COR-L47 (cell line): ENCODE measurements around the gene RAI1.
"Not testable (repeated sequence)": the region's sequence is repeated elsewhere in the genome, so short reads cannot be mapped to it uniquely, and the experiment has no call there.

Experiments
- DNase-seq: peaks from one replicate; lab custom pipeline; 2025; lab: John Stamatoyannopoulos, UW

Gene RAI1

GRCh38 chr17:17804007-17804406, 122.7 kb downstream of the RAI1 start:
- no peak for DNase-seq

DNA sequence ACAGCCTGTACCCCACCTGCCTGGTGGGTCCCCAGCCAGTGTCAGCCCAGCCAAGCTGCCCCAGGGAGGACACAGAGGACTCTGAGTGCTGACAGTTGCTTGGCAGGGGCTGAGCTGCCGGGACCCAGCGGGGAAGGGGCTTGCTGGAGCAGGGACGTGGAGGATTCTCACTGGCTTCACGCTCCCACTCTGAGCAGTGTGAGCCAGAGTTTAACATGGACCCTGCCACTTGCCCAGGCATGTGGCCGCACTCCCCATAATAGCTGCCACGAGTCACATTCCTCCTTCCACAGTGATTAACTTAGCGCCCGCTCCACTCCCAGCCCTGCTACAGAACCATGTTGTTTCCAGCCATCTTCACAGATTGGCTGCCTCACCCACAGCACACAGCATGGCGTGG, 124.3 kb downstream of the RAI1 start:
- DNase-seq: no peak

- no peak for DNase-seq
Observed at GRCh38 chr17:17806035-17806434, 124.8 kb downstream of the RAI1 start.

DNA sequence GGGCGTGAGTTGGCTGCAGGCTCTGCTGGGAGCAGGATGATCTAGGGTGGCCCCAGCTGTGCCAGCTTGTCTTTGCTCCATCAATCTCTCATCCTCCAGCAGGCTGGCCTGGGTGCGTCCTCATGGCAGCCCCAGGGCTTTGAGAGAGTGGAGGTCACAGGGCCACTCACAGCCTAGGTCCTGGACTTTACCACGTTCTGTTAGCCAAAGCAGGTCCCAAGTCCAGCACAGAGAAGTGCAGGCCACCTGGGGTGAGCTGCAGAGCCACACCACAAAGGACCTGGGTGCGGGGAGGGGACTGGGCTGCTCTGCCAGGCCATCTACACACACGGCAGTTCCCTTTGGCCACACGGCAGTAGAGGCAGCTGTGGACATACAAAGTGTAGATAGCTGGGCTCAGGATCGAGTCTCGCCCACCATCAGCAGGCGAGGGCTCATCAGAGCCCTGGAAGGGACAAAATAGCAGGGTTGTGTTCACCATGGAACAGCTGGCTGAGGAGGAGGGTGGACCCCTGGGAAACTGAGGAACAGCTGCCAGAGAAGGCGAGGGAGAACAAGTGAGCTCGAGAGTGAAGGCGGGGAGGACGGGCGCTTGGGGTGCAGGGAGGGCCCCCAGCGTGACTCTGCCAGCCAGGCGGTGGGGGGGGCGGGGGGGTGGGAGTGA, 125.5 kb downstream of the RAI1 start:
- DNase-seq: no peak

DNA sequence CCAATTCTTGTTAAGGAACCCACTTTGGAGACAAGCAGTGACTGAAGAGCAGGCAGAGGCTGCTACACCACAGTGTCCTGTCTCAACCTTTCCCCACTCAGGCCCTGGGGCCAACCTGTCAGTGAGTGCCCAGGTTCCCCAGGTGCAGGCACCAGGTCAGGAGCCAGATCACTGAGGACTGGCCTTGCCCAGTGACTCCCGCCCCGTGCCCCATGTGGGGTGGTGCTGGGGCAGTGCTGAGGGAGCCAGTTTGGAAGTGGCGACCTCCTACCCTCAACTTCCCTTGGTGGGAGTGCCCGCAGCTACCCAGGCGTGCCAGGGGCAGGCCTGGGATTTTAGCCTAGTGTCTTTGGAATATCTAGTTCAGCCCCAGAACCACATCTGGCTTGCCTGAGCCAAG, 126.2 kb downstream of the RAI1 start:
- DNase-seq: no peak

DNA sequence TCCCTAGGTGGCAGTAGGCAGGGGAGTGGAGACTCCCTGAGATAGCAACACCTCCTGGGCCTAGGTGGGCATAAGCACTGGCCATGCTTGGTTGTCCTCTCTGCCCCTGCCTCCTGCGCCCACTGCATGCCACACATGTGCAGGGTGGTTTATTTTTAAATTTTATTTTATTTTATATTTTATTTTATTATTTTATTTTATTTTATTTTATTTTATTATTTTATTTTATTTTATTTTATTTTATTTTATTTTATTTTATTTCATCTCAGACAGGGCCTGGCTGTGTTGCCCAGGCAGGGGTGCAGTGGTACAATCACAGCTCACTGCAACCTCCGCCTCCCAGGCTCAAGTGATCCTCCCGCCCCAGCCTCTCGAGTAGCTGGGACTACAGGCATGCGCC, 126.9 kb downstream of the RAI1 start:
- not testable (repeated sequence) for DNase-seq

- DNase-seq: no peak
Observed at GRCh38 chr17:17808706-17809432, 127.6 kb downstream of the RAI1 start.

DNA sequence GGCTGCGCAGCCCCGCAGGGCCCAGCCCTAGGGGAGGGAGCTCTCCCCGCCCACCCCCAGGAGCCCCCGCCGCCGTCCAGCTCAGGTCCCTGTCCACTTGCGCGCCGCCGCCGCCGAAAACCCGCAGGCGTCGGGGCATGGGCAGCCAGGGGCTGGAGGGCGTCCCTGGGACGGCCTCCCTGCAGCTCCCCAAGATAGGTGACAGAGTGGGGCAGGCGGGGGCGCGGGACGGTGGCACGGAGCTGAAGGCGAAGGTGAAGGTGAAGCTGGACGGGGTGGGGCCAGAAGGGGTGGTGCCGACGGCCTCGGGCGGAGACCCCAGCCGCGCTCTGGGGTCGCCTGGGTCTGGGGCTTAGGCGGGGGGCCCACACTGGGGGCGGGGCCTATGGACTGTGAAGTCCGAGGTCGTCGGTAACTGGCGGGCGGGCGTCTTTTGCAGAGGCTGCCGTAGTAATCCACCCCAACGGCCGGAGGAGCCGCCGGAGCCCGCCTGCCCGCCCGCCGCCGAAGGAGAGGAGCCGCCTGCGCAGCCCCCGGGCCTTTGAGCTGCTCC, 128.3 kb downstream of the RAI1 start:
- DNase-seq: no peak

GRCh38 chr17:17810084-17810894, 129.0 kb downstream of the RAI1 start:
- DNase-seq: no peak

DNA sequence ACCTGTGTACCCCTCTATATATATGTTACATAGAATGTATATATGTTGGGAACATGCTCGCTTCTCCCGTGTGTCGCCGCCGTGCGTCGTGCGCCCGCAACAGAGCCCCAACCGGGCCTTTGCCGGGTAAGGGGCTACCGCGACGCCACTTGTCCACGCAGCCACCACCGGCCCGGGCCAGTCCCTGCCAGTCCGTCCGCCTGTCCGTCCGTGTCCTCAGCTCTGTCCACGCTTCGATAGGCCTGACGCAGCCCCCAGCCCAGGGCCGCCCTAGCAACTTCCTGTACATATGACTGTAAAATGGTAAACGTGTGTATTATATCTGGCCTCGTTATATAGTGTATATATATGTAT, 129.6 kb downstream of the RAI1 start:
- DNase-seq: no peak

DNA sequence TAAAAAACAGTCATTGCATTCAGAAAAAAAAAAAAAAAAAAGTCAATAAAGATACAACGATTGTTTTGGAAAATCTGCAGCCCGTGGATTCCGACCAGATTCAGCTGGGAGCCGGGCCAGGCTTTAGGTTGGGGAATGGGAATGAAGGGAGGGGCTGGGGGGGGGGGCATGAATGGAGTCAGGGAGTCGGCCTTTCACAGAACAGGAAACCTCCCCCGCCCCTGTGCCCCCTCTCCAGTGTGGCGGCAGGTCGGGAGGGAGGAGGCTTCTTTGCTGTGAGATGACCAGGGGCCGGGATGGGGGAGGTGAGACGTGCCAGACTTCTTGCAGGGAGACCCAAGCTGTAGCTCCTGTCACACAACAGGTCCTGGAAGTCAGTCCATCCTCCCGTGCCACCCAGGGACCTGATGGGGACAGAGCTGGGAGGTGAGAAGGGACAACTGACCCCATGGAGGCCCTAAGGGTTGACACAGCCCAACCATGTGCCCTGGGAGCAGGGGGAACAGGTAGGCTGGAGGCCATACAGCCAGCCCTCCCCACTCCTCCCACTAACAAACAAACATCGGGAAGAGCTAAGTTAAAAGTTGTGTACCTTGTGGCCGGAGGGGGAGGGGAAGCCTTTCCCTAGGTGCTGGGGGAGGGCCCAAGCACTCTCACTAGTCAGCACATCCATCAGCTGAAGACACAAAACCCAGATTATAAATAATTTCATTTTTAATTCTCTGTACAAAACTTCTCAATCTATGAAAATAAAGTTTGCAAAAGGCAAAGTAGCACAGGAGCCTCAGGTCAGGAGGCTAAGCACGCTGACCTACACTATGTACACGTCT, 130.3 kb downstream of the RAI1 start:
- no peak for DNase-seq

DNA sequence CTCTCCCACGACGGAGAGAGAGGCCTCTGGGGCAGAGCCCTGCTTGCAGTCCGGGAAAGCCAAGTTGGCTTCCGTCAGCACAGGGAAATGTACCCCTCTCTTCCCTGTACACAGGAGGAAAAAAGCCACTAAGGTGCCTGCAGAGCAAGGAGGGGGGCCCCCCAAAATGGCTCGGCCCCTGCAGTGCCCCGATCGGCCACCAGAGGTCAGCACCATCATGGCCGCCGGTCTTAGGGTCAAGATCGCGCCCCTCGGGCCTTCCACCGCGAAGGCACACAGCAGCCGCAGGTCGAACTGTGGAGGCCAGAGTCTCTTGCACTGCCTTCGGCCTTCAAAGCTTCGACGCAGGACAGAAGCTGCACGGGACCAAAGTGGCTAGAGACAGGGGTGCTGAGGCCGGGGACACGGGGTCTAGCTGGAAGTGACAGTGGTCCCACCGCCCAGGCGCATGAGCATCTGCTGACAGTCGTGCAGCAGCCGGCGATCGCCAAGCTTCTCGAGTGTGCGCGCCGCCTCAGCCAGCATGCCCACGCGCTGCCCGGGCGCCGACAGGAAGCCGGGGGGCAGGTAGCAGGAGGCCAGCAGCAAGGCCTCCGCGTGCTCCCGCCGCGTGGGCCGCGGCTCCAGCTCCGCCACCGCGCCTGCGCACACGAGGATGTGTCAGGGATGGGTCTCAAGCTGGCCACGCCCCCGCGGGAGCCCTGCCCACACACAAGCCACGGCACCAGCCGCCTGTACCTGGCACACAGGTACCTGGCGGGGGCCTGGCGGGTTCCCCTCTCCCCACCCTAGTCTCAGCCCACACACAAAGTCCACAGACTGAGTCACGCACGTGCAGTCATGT, 131.2 kb downstream of the RAI1 start:
- no peak for DNase-seq

GRCh38 chr17:17813055-17813724, 131.9 kb downstream of the RAI1 start:
- DNase-seq: no peak

DNA sequence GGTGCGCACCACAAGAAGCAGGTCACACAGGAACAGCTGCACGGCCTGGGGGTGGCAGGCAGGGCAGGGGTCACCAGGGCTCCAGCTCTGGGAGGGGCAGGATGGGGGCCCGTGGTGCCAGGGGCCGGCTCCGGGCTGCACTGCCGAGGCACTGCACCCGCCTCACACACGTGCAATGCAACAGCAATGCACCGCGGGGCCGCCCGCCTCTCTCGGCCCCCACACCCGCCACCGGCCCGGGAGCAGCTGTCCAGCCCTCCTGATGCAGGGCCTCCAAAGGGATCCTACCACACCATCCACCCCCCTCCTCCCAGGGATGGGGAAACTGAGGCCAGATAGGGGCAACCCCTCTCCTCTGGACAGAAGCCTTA, 132.5 kb downstream of the RAI1 start:
- no peak for DNase-seq

DNA sequence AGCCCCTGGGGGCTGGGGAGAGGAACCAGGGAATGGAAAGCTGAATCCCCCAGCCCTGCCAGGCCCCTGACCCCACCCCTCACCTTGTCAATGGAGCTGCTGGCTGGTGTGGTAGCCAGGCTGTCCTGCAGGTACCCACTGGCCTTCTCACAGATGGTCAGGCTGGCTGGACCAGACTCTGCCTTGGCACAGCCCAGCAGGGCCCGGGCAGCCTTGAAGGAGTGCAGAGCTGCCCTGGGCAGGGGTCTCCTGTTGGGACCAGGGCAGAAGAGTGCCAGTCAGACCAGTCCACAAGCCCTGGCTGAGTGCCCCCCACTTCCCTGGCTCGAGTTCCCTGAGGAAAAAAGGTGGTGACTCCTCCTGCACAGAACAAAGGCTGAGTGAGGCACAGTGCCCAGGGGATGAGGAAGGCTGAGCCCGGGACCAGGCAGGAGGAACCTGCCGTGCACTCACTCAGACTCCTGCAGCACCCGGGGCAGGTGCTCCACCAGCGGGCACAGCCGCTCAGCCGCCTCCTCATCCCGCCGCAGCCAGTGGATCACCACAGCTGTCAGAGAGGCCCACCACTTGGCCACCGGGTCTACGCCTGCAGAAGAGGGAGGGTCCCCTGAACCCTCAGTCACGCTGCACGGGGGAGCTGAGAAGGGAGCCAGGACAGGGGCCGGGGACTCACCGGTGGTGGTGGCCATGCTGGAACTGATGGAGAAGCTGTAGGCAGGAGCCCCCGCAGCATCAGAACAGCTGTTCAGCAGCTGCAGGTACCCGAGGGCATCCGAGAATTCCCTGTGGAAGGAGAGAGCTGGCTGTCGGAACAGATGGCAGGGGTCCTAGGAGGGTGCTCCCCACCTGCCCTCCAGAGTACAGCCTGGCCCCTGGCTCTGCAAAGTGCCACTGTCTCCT, 133.2 kb downstream of the RAI1 start:
- no peak for DNase-seq

DNA sequence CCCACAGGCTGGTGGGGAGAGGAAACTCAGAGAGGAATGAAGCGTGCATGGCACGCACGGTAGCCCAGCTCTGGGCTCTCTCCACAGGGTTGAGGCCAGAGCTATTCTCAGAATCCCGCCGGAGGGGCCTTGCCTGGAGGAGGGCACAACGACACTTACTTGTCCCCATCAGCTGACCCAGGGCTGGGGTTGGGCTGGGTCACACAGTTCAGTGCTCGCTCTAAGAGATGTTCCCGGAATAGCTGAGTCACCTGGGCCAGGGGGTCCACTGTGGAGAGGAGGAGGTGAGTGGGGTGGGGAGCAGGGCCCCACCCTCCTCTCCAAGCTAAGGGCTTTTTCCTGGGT, 133.8 kb downstream of the RAI1 start:
- no peak for DNase-seq

GRCh38 chr17:17815436-17816200, 134.4 kb downstream of the RAI1 start:
- no peak for DNase-seq

GRCh38 chr17:17816240-17816814, 135.1 kb downstream of the RAI1 start:
- DNase-seq: no peak
